GM18951 (cell line): ENCODE results near the gene PXYLP1.

Experiments
- POLR2A ChIP-seq: IDR thresholded peaks from 4 replicates; pipeline ENCODE4 v1.6.1; 2011; ENCODE audit warnings: mild to moderate bottlenecking; ENCODE audit not compliant: insufficient read length, insufficient read depth; ENCODE audit errors: extremely low read depth
- in situ Hi-C: fragments of 300-500 bp; cut with MboI; formaldehyde crosslinking; loops from one replicate; pipeline ENCODE4 v1.12.0; 2022; ENCODE audit warnings: low sequenced_read_pairs, mixed read lengths, inconsistent platforms; ENCODE audit not compliant: unreplicated experiment

Gene PXYLP1

DNA sequence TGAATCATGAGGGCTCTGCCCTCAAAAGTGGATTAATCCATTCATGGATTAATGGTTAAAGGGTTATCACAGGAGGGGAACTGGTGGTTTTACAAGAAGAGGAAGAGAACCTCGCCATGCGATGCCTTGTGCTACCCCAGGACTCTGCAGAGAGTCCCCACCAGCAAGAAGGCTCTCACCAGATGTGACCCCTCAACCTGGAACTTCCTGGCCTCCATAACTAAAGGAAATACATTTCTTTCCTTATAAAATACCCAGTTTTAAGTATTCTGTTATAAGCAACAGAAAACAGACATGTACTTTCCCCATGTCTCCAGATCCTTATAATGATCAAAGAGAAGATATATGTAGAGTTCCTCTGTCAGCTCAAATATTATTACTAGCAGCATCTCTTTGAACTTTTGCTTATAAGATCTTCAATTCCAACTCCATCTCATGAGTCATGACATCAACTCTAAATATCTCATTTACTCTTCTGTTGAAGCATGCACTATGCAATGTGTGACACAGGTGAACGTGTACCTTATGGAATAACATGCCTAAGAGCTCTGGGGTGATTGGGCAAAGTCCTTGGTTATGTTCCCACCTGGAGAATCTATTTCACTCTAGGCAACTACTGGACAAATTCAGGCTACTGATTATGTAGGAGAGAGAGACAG, 99.2 kb downstream of the PXYLP1 start:
- TF ChIP-seq POLR2A = no peak
- in situ Hi-C loops = no loop called here

DNA sequence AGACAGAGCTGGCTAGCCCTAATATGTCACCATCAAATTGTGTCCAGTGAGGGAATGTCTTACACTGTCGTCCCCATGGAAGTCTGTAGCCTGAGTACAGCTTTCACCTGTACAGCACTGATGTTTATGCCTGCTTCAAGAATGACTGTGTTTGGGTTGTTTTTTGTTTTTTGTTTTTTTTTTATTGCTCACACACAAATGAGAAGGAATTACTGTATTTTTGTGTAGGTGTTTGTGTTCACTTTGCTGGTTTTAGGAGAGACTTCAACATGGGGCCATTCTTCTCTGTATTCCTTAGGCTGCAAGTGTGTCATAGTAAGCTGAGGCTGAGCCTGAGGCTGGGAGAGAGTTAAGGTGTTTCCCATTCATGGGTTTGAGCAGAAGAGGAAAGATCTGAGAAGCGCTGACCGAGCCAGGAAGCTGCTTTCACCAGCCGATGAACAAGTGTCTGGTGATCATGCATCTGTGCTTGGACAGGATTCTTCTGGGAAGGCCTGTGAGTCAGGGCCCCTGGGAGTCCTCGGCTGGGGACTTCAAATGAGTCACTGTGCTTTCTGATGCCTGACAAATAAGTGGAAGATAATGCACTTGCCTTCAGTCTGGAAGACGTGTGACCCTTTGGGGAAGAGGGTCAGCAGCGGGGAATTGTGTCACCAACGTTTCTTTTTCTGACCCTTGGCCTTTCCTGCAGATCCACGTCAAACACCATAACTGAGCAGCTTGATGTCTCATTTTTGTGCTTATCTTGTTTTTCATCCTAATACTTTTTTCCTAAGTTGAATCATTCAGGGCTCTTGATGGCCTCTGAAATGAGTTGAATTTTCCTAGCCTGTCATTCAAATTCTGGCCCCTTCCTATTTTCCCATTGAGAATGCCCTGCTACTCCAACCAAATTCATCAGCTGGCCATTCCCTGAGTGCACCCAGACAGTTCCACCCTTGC, 100.0 kb downstream of the PXYLP1 start:
- in situ Hi-C loops = no loop called here
- no peak for TF ChIP-seq POLR2A

DNA sequence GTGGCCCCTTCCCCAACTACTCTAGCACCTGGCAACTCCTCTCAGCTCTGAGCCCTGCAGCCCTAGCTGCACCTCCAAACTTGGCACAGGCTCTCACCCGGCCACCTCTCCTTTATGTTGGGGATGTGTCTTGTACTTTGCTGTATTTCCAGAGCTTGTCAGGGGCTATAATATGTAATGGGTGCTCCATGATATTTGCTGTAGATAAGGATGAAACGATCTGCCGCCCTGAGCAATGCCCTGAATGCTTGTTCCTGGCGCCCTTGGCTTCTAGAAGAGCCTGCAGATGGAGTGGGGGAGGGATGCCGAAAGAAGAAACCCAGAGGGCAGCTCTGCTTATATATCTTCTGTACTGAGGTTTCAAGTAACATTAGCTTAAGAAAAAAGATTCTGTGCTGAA, 100.8 kb downstream of the PXYLP1 start:
- no peak for TF ChIP-seq POLR2A
- in situ Hi-C loops = no loop called here

DNA sequence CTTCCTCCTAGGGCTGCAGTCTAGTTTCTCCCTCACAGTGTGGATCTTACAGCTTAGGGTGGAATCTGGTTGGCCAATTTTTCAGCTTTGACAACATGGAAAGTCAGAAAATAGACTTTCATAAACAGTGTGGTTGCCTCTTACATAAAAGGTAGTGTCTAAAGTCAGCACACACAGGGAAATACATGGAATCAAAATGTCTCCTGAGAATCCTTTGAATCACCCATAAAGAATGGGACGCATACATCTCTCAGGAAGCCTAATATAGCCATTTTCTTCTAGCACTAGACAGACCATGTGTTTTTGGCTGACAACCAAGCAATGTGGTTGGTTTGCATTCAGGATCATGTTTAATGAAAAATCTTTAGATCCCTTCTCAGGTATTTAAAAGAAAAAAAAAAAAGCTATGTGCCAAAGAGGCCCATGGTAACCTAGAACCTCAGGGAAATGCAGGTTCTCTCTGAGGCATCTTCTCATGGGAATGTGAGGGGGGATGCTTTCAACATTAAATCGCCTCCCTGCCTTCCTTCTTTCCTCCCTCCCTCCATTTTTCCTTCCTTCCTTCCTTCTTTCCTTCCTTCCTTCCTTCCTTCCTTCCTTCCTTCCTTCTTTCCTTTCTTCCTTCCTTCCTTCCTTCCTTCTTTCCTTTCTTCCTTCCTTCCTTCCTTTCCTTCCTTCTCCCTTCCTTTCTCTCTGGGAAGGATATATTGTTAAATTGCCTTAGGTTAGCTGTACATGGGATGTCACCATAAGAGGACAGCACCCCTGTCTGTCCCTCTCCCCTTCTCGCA, 102.4 kb downstream of the PXYLP1 start:
- no peak for TF ChIP-seq POLR2A
- in situ Hi-C loops = no loop called here

DNA sequence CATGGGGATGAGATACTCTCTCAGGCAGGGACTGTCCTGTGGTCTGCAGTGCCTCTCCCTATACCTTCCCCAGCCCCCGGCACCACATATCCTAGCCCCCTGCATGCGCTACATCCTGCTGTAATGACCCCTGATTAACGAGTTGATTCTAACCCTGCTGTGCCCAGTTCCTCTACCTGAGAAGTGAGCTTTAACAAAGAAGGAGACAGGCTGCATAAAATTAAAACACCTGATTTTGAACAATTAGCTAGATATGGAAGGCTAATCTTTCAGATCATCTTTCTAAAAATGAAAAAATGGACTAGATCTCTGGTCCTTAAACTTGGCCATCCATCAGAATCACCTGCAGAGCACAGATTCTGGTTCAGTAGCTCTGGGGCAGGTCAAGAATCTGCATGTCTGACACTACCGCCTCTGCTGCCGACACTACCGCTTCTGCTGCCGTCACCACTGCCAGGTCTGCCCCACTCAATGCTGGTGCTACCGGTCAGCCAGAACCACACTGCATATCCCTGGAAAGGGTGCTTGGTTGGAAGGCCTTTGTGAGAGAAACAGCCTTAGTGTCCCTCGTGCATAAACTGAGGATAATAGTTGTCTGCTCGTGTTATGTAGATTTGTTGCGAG, 103.1 kb downstream of the PXYLP1 start:
- in situ Hi-C loops = no loop called here

DNA sequence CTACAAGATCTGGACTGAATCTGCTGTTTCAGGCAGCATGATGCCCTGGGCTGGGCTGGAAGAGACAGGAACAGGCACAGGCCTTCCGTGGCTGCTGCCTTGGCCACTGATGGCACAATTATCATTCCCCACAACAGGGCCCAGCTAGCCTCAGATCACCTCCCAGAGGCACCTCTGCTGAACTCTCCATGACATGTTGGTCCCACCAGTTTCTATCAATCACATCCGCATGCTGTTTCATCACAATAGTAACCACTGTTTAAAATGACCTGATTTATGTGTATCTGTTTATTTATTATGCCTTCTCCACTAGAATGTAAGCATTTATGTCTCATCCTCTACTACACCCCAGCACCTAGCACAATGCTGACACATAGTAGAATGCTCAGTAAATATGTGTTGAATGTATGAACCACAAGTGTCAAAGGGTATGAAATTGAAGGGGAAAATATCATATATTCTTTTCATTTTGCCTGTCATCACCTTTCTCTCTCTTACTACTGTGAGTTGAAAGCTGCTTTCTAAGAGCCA, 104.0 kb downstream of the PXYLP1 start:
- no peak for TF ChIP-seq POLR2A
- in situ Hi-C loops = no loop called here

More for the DNA sequence above, 103.1 kb downstream of the PXYLP1 start:
- TF ChIP-seq POLR2A = no peak

DNA sequence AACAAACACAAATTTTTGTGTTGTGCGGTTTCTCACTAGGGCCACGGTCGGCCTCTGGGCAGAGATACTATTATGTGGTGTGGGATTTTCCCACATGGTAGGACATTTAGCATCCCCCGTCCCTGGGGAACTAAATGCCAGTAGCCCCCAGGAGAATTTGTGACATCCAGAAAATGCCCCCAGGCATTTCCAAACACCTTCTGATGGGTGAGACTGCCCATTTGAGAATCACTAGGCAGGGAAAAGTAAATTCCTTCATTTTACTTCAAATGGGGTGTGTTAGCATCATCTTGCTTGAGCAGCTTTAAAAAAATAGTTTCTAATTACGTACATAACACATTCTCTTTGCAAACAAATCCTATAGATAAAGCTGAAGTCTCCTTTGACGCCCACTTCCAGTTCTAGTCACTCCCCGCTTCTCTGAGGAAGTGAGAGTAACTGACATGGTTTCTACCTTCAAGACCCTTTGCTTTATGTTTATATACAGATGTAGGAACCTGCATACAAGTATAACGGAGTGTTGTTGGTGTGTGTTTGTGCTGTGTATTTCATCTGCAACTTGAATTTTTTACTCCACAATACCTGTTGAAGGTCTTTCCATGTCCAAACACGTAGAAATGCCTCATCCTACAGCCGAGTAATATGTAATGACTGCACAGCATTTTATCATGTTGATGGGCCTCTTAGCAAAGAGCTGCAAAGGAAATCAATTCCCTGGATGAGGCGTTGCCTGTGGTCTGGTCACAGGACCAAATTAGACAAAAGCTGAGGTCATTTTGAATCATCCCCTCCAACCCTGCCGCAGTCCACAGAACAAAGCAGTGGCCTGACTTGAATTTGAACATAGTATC, 105.3 kb downstream of the PXYLP1 start:
- in situ Hi-C loops = no loop called here

DNA sequence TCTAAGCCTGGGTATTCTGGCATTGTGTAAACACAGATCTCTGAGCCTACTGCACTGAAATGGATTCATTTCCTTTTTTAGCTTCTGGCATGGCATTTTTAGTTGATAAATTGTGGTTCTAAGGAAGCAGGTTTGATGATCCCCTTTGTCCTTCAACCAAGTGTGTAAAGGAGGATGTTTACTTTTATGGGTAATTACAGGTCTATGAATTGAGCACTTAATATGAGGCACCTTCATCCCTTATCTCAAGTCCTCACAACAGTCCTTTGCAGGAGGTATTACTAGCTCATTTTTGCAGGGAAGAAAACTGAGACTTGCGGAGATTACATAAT, 105.9 kb downstream of the PXYLP1 start:
- no peak for TF ChIP-seq POLR2A

More for the DNA sequence above, 105.3 kb downstream of the PXYLP1 start:
- TF ChIP-seq POLR2A = no peak

DNA sequence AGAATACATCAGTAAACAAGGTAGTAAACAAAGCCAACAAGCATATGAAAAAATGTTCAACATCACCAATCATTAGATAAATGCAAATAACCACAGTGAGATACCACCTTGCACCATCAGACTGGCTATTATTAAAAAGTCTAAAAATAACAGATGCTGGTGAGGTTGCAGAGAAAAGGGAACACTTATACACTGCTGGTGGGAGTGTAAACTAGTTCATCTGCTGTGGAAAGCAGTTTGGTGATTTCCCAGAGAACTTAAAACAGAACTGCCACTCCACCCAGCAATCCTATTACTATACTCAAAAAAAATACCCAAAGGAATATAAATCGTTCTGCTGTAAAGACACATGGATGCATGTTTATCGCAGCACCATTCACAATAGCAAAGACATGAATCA, 106.4 kb downstream of the PXYLP1 start:
- TF ChIP-seq POLR2A = no peak
- in situ Hi-C loops = no loop called here

More for the DNA sequence above, 105.9 kb downstream of the PXYLP1 start:
- in situ Hi-C loops = no loop called here

DNA sequence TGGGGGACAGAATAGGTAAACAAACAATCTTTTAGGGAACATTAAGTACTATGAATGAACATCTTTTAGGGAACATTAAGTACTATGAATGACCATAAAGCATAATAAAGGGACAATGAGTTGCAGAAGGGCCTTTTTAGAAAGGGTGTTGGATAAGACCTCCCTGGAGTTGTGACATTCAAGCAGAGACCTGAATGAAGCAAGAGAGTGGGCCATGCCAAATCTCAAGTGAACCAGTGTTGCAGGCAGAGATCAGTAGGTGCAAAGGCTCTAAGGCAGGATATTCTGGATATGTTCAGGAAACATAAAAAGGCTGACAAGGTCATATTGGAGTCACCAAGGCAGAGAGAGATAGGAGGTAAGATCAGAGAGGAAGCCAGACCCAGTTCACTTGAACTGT, 107.3 kb downstream of the PXYLP1 start:
- in situ Hi-C loops = no loop called here
- no peak for TF ChIP-seq POLR2A

DNA sequence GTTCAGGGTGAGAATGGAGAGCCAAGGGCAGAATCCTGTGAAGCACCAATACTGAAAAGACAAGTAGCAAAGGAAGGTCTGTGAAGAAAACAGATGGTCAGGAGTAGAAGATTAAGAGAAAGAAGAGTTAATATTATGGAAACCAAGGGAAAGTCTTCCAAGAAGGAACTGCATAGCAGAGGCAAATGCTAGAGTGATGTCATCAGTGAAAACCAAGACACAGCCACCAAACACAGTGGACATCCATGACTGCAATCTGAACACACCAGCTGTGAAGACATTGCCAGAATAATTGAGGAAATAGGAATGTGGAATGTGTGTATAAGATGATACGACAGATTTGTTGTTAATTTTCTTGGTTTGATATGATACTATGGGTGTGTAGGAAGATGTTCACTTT, 109.9 kb downstream of the PXYLP1 start:
- TF ChIP-seq POLR2A = no peak
- in situ Hi-C loops = no loop called here

DNA sequence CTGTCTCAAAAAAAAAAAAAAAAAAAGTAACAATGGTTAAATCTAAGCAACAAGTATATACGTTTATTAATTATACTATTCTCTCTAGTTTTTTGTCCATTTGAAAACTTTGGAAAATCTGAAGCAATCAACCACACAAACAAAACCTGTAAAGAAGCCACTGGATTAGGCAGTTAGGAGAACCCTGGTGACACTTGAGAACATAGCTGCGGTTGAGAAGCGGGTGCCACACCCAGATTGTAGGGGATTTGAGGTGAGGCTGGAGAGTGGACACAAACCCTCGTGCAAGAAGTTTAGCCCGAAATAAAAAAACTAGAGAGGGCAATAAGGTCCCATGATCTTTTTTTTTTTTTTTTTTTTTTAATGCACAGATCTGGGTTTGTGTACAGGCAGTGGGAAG, 110.8 kb downstream of the PXYLP1 start:
- in situ Hi-C loops = no loop called here
- TF ChIP-seq POLR2A = no peak
